NCI-H2029 (cell line): ENCODE results near the gene PHF10.
"Not testable (repeated sequence)": the region's sequence is repeated elsewhere in the genome, so short reads cannot be mapped to it uniquely, and the experiment has no call there.

Experiments used
- DNase-seq: peaks from one replicate; lab custom pipeline; 2025; lab: John Stamatoyannopoulos, UW

PHF10 gene

DNA sequence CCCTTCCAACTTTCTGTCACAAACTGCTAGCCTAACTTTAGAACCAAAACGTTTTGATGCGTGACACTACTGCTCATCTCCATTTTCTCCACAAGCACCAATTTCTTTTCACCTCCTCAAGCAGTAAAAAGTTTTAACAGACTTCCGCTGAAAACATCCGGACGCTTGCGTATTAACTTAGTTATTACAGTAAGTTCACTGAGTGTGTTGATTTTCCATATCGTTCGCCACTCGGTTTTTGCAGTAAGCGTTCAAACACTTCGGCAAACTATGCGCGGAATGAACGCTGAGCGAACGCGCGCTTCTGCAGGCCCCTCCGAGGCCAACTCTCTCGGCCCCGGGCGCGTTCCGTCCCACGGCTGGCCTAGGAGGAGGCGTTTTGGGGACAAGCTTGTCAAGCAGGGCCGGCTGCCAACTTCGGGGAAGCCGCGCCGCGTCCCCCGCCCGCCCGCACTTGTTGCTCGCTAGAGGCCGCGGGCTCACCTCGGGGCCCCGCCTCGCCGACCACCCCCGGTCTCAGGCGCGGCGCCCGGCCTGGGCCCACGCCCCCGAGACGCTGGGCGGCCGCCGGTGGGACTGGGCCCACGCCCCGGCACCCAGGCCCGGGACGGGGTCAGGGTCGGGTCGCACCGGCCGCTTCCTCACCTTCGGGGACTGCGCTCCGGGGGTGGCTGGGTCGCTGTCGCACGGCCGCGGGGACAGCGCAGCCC lies 945 bp downstream of the PHF10 start:
- DNase-seq: no peak

DNA sequence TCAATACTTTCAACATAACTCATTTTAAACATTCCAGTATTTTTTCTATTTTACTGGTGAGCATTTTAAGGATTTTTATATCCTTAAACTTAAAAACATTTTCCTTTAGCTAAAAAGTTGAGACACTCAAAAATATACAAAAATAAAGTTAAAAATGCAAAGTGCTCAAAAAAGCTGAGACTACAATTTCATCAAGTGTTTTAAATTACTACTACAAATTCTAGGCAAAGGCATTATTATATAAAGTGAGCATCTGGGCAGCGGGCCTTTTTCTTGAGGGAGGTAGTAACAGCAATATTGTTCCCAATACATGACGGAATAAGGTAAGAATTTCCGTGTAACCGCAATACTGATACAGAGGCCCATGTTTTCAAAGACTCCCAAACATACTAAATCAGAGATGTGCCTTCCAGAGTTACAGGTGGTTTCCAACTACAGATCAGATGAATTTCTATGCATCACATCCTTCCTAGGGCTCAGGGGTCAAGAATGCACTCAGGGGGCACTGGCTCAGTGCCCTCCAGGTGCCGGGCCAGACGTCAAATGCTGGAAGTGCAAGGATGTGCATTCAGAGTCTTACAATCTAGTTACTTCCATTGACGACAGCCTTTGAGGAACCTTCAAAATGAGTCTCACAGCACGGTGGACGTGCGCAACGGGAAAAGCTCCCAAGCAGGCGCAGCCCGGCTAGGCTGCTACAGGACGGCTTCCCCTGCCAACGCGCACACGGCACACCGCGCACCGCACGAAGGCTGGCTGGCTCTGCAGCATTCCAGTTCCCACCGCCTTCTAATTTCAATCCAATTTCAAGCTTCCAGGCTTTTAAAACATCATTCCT lies 1.7 kb downstream of the PHF10 start:
- peak; percentile 47 for DNase-seq

DNA sequence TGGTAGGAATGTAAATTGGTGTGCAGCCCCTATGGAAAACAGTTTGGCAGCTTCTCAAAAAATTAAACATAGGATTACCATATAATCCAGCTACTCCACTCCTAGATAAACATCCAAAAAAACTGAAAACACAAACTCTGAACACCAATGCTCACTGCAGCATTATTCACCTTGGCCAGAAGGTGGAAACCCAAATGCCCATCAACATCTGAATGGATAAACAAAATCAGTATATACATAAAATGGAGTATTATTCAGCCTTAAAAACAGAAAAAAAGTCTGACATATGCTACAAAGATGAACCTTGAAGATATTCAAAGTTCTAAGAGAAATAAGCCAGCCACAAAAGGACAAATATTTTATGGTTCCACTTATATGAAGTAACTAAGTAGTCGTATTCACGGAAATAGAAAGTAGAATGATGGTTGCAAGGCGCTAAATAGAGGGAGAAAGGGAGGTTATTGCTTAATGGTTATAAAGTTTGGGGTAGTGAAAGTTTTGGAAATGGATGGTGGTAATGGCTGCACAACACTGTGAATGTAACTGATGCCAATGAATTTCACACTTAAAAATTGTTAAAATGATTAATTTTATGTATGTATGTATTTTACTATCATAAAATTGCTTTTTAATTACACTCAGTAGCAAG lies 4.0 kb downstream of the PHF10 start:
- DNase-seq: no peak

DNA sequence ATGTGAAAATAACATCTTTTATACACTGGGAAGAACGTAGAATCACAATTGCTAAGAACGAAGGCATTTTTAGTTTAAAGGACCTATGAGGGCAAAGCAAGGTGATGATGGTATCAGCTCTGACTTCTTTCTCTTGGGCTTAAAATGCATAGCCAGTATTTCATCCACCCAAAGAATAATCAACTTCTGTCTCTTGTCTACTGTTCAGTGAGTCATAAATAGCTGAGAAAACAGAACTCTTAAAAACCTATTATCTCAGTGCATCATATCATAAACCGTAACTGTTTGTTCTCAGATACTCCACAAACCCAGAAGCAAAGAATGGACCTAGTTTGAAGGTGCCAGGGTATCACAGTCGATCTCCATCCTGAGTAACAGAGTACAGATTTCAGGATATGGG lies 5.2 kb downstream of the PHF10 start:
- no peak for DNase-seq

DNA sequence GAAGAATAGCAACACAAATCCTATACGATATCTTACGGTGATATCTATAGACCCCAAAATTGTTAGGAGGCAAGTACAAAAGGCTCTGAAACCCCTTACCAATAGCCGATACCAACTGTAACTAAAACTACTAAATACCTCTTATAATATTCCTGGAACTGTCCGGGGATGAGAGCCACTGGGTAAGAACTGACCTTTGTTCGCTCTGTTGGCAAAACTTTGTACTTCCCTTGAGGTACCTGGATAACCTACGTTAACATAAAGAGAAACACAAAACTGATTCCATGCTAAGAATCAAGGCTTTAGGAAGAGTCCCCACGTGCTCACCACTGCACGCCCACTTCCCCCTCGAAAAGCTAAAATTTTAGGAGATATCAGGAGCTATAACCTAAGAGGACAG lies 9.7 kb downstream of the PHF10 start:
- DNase-seq: no peak

DNA sequence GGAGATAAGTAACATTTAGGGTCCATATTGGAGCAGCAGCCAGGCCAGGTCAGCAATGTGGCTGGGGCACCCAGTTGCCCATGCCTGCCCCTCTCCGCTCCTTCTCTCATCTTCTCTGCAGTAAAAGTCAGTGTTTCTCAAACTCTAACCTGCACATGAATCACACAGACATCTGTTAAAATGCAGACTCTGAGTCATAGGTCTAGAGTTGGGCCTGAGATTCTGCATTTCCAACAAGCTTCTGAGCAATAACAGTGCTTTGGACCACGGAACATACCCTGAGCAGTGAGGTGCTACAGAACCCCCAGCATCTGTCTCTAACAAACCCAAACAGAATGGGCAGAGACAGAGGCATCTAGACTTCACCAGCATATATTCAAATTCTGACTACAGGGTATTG lies 10.1 kb downstream of the PHF10 start:
- no peak for DNase-seq

DNA sequence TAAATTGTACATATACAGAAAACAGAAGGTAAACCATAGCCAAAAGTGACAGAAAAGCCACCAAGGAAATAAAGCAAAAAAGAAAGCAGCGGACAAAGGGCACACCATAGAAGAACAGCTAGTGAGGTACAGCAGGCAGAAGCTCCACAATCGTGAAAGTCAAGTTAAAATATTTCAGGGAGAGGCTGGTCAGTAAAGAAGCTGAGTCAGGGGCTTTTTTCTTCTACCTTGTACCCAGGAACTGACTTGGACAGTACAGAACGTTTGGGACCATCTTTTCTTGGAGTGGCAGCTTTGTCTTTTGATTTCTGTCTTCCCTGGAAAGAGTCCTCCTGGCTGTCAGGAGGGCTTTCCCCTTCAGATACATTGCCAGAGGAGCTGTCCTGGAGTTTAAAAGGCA lies 14.3 kb downstream of the PHF10 start:
- no peak for DNase-seq

DNA sequence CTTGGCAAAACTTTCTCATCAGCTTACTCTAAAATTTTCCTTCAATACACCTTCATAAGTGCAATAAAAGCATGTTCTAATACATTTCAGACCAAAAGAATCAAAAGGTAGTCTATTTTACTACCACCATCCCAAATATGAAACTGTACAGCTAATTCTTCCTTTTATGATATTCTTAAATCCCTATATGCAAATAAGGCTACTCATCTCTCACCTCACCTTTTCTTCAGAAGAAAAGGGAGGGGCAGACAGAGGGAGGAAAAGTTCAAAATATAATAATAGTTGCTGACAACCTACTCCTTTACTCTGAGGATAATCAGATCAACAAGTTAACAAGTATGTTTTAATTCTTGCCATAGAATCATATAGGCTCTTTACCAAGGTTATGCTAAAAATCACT lies 15.0 kb downstream of the PHF10 start:
- no peak for DNase-seq

DNA sequence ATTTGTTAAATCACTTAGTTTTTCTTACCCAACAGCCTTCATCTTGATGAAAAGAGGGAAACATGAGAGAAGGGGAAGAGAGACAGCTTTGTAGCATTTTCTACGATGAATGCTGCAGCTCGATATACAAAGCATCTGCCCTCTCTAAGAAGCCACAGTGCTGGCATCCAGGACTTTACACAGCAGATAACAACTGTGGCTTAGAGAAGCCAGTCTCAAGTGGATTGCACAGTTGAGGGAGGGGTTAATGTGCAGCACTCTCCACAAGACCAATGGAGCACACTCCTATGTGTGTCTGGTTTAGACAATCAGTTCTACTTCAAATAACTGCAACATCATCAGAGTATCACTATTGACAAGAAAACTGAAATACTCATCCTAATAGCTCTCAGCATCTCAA lies 16.5 kb downstream of the PHF10 start:
- no peak for DNase-seq

DNA sequence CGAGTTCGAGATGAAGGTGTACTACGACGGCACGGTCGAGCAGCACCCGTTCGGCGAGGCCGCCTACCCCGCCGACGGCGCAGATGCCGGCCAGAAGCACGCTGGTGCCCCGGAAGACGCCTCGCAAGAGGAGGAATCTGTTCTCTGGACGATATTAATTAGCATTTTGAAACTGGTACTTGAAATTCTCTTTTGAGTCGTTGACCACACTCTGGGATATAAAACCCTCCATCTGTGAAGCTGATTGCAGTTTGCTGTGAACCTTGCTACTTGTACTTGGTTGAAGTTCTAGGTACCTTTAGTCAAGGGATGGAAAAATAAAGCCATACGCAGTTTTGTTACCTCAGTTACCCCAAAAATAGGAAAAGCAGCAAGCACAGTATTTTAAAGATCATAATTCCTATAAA lies 21.5 kb downstream of the PHF10 start:
- no peak for DNase-seq

DNA sequence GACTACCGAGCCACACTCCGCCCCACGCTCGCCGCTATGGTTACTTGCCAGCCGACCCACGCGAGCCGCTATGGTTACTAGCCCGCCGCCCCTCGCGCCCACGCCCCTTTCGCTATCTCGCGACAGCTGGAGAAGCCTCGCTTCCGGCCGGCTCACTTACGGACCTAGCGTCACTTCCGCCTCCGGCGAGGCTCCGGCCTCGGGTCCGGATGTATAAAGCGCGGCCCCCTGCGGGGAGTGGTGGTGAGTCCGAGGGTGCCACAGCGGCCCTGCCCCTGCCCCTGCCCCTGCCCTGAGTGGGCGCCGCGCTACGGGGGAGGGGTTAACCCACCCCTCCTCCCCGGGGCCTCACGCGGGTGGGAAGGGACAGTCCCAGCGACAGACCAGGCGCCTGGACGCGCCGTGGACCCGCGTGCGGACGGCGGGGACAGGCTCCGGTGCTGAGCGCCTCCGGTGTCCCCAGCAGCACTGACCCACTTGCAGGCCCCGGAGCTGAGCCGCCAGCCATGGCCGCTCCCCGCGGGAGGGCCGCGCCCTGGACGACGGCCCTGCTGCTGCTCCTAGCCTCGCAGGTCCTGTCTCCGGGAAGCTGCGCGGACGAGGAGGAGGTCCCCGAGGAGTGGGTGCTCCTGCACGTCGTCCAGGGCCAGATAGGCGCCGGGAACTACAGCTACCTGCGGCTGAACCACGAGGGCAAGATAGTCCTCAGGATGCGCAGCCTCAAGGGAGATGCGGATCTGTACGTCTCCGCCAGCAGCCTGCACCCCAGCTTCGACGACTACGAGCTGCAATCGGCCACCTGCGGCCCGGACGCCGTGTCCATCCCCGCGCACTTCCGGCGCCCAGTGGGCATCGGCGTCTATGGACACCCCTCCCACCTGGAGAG lies 22.1 kb downstream of the PHF10 start, which contains the start of the genes C6orf120 and WDR27:
C6orf120 (plus strand) TSS at position 173 of the 886 bp plus-strand sequence; CDS start at position 507, 334 bp downstream.
WDR27 (minus strand) TSS at position 76 of the 886 bp plus-strand sequence. CDS start 13,024 bp downstream, outside the sequence.
- peak; percentile 97 for DNase-seq

DNA sequence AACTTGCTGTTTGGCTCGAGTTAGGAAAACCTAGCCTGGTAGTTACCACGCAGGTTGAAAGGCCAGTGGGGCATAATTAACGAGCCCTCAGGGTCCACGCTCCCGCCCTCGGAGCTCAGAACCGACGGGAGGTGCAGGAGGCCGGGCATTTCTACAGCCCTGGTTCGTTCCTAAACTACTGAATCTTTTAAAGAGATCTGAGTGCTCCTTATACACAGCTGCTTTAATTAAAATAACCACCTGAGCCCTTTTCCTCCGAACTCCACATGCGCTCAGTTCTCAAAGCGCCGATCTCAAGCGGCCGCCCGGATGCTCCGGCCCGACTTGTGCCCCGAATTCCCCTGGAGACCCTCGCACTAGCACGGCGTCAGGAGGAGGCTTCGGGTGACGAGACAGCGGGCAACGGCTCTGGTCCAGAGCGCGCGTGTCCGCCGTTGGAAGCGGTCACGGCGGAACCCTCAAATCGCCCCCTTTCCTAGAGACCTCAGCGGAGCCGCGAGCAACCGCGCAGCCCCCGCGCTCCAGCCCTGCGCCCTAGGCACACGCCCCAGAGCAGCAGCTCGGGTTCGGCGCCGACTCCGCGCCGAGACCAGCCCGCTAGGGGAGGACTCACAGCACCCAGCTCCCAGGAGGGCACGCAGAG lies 22.9 kb downstream of the PHF10 start:
- DNase-seq: no peak

DNA sequence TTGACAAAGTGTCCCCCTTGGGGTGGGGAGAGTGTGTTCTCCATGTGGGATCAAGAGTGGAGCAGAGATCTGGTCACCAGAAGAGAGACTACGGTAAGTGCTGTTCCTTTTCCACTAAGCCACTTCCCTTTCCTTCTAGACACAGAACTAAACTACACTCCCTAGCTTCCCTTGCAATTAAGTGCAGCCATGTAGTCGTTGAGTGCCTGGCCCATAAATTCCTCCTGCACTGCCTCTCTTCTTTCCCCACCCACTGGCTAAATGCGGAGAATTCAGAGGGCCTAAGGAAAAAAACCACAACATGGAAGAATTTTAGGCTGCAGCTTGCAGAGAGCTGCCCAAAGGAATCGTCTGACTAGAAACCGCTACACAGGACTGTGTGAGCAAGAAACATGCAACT lies 24.0 kb downstream of the PHF10 start:
- DNase-seq: no peak

DNA sequence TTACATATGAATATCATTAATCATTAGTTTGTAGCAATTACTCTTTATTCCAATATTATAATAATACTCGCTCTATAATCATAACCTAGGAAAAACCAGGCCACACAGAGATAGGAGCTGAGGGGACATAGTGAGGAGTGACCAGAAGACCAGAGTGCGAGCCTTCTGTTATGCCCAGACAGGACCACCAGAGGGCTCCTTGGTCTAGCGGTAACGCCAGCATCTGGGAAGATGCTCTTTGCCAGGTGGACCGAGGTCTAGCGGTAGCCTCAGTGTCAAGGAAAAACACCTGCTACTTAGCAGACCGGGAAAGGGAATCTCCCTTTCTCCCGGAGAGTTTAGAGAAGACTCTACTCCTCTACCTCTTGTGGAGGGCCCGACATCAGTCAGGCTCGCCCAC lies 27.2 kb downstream of the PHF10 start:
- not testable (repeated sequence) for DNase-seq

DNA sequence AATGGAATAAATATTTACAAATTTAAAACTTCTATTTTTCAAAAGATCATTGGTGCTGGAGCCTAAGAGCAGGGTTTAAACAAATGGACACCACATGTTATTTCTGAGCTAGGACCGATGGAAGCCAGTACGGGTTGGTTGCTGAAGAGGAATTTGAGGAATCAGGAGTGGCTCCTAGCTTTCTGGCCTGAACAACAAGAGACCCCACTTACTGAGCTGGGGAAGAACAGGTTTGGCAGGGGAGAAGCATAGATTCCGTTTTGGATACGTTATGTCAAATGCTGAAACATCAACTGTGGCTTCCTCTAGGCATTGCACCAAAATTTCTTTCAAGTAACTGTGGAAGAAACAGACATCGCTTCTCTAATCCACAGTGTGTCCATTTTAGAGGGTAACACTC lies 29.2 kb downstream of the PHF10 start:
- DNase-seq: no peak

DNA sequence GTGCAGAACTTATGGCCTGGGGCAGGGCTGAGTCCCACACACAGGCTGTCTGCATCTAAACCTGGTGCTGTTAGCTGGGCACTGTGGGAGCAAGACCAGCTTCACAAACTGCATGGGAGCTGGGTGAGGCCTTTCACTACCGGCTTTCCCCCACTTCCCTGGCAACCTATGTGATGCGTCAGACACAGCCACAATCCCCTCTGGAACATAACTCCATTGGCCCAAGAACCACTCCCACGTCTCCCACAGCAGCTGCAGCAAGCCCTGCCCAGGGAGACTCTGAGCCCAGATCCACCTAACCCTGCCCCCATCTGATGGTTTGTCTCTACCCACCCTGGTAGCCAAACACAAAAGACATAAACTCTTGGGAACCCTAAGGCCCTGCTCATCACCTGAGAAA lies 31.8 kb downstream of the PHF10 start:
- no peak for DNase-seq

DNA sequence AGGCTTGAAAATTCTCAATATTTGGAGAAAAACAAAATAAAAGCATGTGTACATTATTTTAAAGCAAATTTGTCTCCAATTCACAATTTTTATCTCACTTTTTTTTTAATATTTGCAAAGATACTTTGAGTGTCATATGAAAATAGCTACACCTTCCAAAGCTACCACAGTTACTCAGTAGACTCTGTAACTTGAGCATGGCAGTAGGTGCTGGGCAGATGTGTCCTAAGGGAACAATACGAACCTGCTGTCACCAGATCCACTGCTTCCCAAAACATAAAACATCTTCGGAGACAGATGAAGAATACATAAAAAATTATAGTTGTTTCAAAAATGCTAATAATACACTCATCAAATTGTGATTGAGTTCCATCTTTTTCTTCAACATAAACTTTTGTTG lies 33.0 kb downstream of the PHF10 start:
- DNase-seq: no peak

DNA sequence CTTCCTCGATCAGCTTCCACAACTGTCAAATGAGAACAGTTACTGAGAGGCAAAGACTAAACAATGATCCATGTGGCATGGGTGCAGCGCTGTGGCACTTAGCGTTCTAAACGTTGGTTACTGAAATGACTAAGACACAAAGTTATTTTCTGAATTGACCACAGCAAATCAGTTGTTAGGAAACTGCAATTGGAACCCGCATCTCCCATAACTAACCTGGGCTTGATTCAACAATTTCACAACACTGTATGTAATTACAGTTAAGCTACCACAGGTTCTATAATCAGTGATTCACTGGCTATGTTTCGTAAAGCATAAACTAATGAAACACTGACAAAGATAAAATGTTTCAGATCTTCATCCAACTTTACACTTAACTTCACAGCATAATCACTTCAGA lies 35.0 kb downstream of the PHF10 start:
- DNase-seq: no peak

DNA sequence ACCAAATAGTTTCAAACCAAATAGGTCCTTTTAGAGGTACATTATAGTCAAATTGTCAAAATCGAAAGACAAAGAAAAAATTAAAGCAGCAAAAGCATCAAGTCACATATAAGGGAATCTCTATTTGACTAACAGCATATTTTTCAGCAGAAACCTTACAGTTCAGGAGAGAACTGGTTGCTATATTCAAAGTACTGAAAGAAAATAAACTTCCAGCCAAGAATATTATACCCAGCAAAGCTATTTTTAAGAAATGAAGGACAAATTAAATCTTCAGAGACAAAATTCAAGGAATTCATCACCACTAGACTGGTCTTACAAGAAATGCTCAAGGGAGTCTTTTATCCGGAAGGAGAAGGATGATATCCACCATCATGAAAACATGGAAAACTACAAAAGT lies 38.4 kb downstream of the PHF10 start:
- DNase-seq: no peak

DNA sequence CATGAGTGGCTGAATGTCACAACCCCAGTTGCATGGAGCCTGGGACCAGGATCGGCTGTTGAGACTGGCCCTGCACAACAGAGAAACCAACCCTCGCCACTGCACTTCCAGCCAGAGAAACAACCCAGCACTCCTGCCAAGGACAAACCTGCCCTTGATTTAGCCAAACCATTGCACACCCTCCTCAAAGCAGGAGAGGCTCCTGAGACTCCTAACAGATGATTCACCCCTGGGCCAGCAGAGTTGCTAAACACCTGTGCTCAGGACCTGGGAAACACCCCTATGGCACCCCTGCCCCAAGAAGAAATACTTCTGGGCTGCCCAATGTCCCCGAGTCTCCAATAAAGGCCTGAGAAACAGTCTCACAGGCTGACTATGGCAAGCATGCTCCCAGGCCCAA lies 40.2 kb downstream of the PHF10 start:
- DNase-seq: no peak

DNA sequence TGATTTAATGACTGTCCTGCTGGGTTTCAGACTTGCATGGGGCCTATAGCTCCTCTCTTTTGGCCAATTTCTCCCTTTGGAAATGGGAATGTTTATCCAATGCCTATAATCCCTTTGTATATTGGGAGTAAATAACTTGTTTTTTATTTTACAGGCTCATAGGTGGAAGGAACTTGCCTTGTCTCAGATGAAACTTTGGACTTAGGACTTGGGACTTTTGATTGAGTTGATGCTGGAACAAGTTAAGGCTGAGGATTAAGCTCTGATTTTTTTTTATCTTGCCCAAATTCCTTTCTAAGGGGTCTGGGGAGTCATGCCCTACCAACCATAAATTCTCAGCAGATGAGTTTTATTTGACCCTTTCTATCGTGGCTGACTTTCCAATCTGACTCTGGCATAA lies 46.0 kb downstream of the PHF10 start:
- no peak for DNase-seq
